Myocyte (in vitro differentiated cells): ENCODE data around the gene MRPS15. TPM values are rescaled to one million over a fixed set of nuclear protein-coding genes. Genes with fewer than 3 reads are reported as not detected.
"Not testable (repeated sequence)": the region's sequence is repeated elsewhere in the genome, so short reads cannot be mapped to it uniquely, and the experiment has no call there.

ENCODE experiments used
- DNase-seq: peaks from one replicate; pipeline ENCODE4 v3.0.0-alpha.2; 2012; ENCODE audit warnings: low read depth
- polyA plus RNA-seq: library from polyadenylated mRNA; unstranded; fragments of >200 nt; gene quantifications from one replicate; pipeline ENCODE4 v1.2.1, GENCODE V29; 2012; ENCODE audit warnings: missing spikeins
- total RNA-seq: library from RNA; depleted of rRNA; stranded (reverse); fragments of >200 nt; gene quantifications from 2 replicates; pipeline ENCODE4 v1.2.3, GENCODE V29; 2014

Gene MRPS15
- 55.6 and 64.4 TPM in 2 replicates for total RNA-seq
- polyA plus RNA-seq, result 60.0 TPM

- DNase-seq, result peak; percentile 98
These were observed at the start of gene MRPS15 for GRCh38 chr1:36463803-36464604. MRPS15 (minus strand) TSS chr1:36464384; CDS start chr1:36464275, 109 bp downstream.

GRCh38 chr1:36512842-36513241 lies 48.7 kb upstream of the MRPS15 start:
- DNase-seq, result no peak

GRCh38 chr1:36511804-36512798 lies 47.9 kb upstream of the MRPS15 start:
- peak; percentile 49 for DNase-seq

- not testable (repeated sequence) for DNase-seq
These were observed 47.0 kb upstream of the MRPS15 start for GRCh38 chr1:36511220-36511619.

DNA sequence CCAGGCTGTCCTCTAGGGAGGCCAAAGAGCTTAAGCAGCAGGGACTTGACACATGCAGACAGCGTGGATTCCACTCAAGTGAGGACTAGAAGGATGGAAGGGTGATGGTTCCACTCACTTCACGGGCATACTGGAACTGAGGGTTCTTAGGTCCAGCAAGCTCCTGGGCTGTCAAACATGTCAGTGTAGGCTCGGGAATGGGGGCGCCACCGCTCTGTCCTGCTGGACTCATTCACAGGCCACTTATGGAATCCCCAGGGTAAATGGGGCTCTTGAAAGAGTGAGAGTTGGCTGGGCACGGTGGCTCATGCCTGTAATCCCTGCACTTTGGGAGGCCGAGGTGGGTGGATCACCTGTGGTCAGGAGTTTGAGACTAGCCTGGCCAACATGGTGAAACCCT lies 46.2 kb upstream of the MRPS15 start:
- DNase-seq, result no peak

GRCh38 chr1:36508257-36508656 lies 44.1 kb upstream of the MRPS15 start:
- DNase-seq, result no peak

DNA sequence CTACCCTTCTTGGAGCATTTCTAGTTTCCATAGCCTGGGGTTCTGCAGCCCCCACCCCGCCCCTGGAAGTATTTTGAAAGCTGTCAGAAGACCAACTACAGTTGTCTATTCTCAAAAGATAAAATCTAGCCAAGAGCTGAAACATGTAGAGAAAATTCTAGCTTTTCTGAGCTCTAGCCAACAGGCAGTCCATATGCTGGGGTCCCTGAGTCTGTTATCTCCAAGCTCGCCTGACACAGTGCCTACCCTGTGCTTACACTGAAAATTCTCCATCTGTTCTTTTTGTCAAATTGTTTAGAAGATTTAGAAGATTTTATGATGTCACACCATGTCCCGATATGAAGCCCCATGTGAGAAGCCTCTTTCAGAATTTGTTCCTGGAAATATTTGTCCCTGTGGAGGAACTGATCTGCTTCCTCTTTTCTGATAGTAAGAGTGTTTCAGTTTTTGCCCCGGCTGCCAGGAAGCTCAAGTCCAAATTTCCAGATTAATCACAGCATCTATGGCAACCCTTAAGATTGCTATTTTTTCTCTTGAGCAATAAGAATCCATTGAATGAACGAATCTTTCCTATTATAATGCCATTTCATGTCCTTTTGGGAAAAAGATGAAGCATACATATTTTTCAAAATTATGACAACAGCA lies 42.2 kb upstream of the MRPS15 start:
- no peak for DNase-seq

- no peak for DNase-seq
These were observed 39.5 kb upstream of the MRPS15 start for GRCh38 chr1:36503733-36504132.

DNA sequence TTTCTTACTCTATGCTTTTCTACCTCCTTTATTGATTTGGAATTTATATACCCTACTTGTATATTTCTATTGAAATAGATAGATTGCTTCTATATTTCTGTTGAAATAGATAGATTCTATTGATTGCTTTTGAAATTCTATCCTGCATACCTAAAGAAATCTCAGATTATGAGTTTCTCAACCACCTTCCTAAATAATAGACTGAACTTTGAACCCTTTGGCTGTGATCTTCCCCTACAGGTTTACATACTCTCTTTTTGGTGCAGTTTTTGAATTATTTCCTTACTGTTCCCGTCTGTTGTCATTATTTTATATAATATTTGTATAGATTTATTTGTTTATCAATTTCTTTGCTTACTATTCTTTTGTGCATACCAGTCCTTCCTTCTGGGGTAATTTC lies 39.0 kb upstream of the MRPS15 start:
- DNase-seq, result no peak

DNA sequence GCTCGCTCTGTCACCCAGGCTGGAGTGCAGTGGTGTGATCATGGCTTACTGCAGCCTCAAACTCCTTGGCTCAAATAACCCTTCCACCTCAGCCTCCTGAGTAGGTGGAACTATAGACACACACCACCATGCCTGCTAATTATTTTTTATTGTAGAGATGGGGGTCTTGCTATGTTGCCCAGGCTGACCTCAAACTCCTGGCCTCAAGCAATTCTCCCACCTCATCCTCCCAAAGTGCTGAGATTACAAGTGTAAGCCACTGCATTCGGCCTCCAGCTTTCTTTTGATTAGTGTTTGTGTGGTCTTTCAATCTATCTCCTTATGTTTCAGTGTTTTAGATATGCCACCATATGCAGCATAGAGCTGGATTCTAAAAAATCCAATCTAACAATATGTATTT lies 38.4 kb upstream of the MRPS15 start:
- no peak for DNase-seq

GRCh38 chr1:36501911-36502310 lies 37.7 kb upstream of the MRPS15 start:
- not testable (repeated sequence) for DNase-seq

DNA sequence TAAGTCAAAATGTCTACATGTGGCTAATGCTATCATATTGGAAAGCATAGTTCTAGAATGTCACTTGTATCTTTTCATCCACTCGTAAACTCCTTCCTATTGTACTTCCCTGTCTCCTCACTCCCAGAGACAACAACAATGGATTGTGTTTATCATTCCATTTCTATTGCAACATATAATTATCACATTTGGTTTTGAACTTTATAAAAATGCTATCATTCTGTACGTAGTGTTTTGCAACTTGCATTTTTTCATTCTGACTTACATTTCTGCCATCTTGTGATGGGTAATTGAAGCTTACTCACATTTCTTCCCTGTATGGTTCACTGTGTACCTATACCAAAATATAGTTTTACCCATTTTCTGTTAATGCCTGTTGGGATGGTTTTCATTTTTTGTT lies 33.0 kb upstream of the MRPS15 start:
- DNase-seq, result no peak

- DNase-seq, result no peak
These were observed 30.8 kb upstream of the MRPS15 start for GRCh38 chr1:36494971-36495370.

- no peak for DNase-seq
These were observed 29.3 kb upstream of the MRPS15 start for GRCh38 chr1:36493524-36493923.

- no peak for DNase-seq
These were observed 28.3 kb upstream of the MRPS15 start for GRCh38 chr1:36492491-36492890.

- not testable (repeated sequence) for DNase-seq
These were observed 25.3 kb upstream of the MRPS15 start for GRCh38 chr1:36489258-36490051.

DNA sequence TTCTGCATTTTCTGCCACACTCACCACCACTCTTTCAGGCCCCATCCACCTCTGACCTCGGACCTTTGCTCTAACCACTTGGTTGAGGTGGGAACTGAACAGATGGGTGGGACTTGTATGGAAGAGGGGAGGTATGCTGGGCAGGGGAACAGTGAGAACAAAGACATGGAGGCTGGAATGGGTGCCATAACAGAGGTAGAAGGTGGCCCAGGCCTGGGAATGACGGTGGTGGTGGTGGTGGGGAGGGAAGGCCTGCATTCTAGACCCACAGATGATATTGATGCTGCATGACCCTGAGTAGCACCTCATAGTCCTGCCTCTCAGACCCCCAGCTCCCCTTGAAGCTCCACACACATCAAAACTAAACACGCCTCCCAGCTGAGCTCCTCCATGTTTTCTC lies 23.7 kb upstream of the MRPS15 start:
- DNase-seq, result no peak

- not testable (repeated sequence) for DNase-seq
These were observed 23.1 kb upstream of the MRPS15 start for GRCh38 chr1:36487336-36487725.

GRCh38 chr1:36486439-36487335 lies 22.5 kb upstream of the MRPS15 start:
- DNase-seq, result peak; percentile 7

GRCh38 chr1:36486093-36486438 lies 21.9 kb upstream of the MRPS15 start:
- DNase-seq, result no peak
